Esophagus muscularis mucosa (tissue), 4 donors: Measurements from ENCODE around the gene D2HGDH. TPM values are rescaled to one million over a fixed set of nuclear protein-coding genes. Genes with fewer than 3 reads are reported as not detected.

Experiments used
- DNase-seq: peaks from one replicate; pipeline ENCODE4 v3.0.0-alpha.2; 2017; ENCODE audit errors: extremely low spot score
- H3K27ac ChIP-seq, 4 donors: fragments of 200-600 bp; sonication (generic); replicated peaks in 1 of 4; 1 replicate in 3 of 4; 2 replicates in 1 of 4; pipeline ENCODE4 v1.5.1; 2016 to 2019; ENCODE audit warnings: mild to moderate bottlenecking in 1 of 4
- H3K27me3 ChIP-seq, 4 donors: fragments of 200-600 bp; sonication (generic); one replicate each; pipeline versions ENCODE4 v1.5.1 to v1.6.0; 2016 to 2019
- H3K36me3 ChIP-seq, 4 donors: fragments of 200-600 bp; sonication (generic); one replicate each; pipeline ENCODE4 v1.5.1; 2016 to 2019
- H3K4me1 ChIP-seq, 4 donors: fragments of 200-600 bp; sonication (generic); one replicate each; pipeline ENCODE4 v1.5.1; 2016 to 2019
- H3K4me3 ChIP-seq, 4 donors: fragments of 200-600 bp; sonication (generic); 1 replicate in 2 of 4; 2 replicates in 2 of 4; pipeline ENCODE4 v1.5.1; 2016 to 2019; ENCODE audit warnings: mild to moderate bottlenecking in 4 of 4, moderate library complexity in 1 of 4
- H3K9me3 ChIP-seq, 4 donors: fragments of 200-600 bp; sonication (generic); 1 replicate in 3 of 4; 2 replicates in 1 of 4; pipeline ENCODE4 v1.5.1; 2016 to 2019
- EP300 ChIP-seq: sonication (generic); formaldehyde crosslinking; IDR thresholded peaks from one replicate; pipeline ENCODE4 v1.6.1; 2017; ENCODE audit warnings: antibody characterized with exemption
- POLR2A ChIP-seq: fragments of 450-650 bp; IDR thresholded peaks from one replicate; pipeline ENCODE4 v1.6.1; 2017; ENCODE audit warnings: antibody characterized with exemption, moderate library complexity, mild to moderate bottlenecking, low read depth
- POLR2AphosphoS5 ChIP-seq, 2 donors: sonication (generic); formaldehyde crosslinking; IDR thresholded peaks; one replicate each; pipeline ENCODE4 v1.6.1; 2017; ENCODE audit warnings: antibody characterized with exemption in 2 of 2
- WGBS: methylation state at CpG from one replicate; pipeline ENCODE4 v1.1.5; 2018; 5-methylcytosine and 5-hydroxymethylcytosine counted together
- intact Hi-C: fragments of 100-400 bp; cut with DNase I; formaldehyde crosslinking; loops from one replicate; pipeline ENCODE4 v1.15.1; 2023
- total RNA-seq, 4 donors: library from RNA; depleted of rRNA; stranded (reverse); fragments of >200 nt; gene quantifications; one replicate each; pipeline versions ENCODE4 v1.1.0 to v1.2.1, GENCODE V29; 2016
- TF ChIP-seq, protein P1 (sequence below), 3 experiments: fragments of 200-600 bp in 2 of 3; fragments of 450-650 bp in 1 of 3; sonication (generic) in 2 of 3; IDR thresholded peaks; one replicate each; pipeline ENCODE4 v1.5.1; 2017 to 2019; ENCODE audit warnings: antibody characterized with exemption in 3 of 3, mild to moderate bottlenecking in 2 of 3, moderate library complexity in 1 of 3

Gene D2HGDH
- total RNA-seq, 4 donors from 2014 or later: 10.9 to 16.3 (median 11.9) TPM

DNA sequence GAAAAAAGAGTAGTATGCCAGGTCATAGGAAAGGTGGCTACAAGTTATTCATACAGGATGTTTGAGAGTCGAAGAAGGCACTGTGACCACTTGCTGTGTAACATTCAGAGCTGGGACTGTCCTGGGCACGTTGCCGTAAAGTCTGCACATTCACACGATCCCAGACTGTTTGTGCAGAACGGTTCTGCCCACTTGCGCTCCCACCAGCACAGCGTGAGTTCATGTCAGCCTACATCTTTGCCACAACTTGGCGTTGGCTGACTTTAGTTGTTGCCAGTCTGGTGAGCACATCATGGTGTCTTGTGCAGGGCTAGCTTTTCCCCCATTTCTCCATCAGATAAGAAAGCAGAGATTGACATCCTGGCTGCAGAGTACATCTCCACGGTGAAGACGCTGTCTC lies 25.6 kb upstream of the D2HGDH start:
- WGBS: 89% methylated on average over 10 of the region's 10 CpGs
- no peak overlapping the region for H3K4me3 ChIP-seq
- peaks cover 0 to 4% (median 1%) of the 10 kb centered on the region in 4 donors for H3K4me1 ChIP-seq
- no peaks in the 10 kb centered on the region for H3K9me3 ChIP-seq
- TF ChIP-seq POLR2A (no peak), POLR2AphosphoS5 (IDR thresholded peaks at IDR 0.05) (no peak), EP300 (no peak)
- TF ChIP-seq, protein P1, sequence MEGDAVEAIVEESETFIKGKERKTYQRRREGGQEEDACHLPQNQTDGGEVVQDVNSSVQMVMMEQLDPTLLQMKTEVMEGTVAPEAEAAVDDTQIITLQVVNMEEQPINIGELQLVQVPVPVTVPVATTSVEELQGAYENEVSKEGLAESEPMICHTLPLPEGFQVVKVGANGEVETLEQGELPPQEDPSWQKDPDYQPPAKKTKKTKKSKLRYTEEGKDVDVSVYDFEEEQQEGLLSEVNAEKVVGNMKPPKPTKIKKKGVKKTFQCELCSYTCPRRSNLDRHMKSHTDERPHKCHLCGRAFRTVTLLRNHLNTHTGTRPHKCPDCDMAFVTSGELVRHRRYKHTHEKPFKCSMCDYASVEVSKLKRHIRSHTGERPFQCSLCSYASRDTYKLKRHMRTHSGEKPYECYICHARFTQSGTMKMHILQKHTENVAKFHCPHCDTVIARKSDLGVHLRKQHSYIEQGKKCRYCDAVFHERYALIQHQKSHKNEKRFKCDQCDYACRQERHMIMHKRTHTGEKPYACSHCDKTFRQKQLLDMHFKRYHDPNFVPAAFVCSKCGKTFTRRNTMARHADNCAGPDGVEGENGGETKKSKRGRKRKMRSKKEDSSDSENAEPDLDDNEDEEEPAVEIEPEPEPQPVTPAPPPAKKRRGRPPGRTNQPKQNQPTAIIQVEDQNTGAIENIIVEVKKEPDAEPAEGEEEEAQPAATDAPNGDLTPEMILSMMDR (IDR thresholded peaks at IDR 0.05): no peak
- H3K36me3 ChIP-seq: peaks cover 63 to 98% (median 91%) of the 10 kb centered on the region in 4 donors
- intact Hi-C loops: loop anchor here (10.0 kb wide), 1 partner anchor 354 kb away; the partner anchor contains the start of gene FARP2
- no peak overlapping the region for H3K27ac ChIP-seq
- DNase-seq: no peak
- H3K27me3 ChIP-seq: no peaks in the 10 kb centered on the region

- H3K27me3 ChIP-seq: no peaks in the 10 kb centered on the region
- intact Hi-C loops: no loop called here
- DNase-seq: no peak
- no peak overlapping the region for H3K27ac ChIP-seq
- H3K4me3 ChIP-seq: no peak overlapping the region
- TF ChIP-seq, protein P1 (IDR thresholded peaks at IDR 0.05): no peak
- TF ChIP-seq POLR2A (no peak), EP300 (no peak), POLR2AphosphoS5 (IDR thresholded peaks at IDR 0.05) (no peak)
- no peaks in the 10 kb centered on the region for H3K9me3 ChIP-seq
- no peaks in the 10 kb centered on the region for H3K4me1 ChIP-seq
- 94% methylated on average over 12 of the region's 16 CpGs for WGBS
- H3K36me3 ChIP-seq: peaks cover 45 to 93% (median 75%) of the 10 kb centered on the region in 4 donors
These were observed 15.3 kb upstream of the D2HGDH start for GRCh38 chr2:241719093-241719492.

- H3K27me3 ChIP-seq: no peaks in the 10 kb centered on the region
- no peak for TF ChIP-seq POLR2AphosphoS5 (IDR thresholded peaks at IDR 0.05)
- TF ChIP-seq EP300: no peak
- intact Hi-C loops: no loop called here
- H3K27ac ChIP-seq: no peak overlapping the region
- no peaks in the 10 kb centered on the region for H3K4me1 ChIP-seq
- H3K9me3 ChIP-seq: no peaks in the 10 kb centered on the region
- H3K36me3 ChIP-seq: peaks cover 39 to 93% (median 76%) of the 10 kb centered on the region in 4 donors
- no peak for DNase-seq
- no peak overlapping the region for H3K4me3 ChIP-seq
- WGBS: 88% methylated on average over 8 of the region's 19 CpGs
These were observed 14.3 kb upstream of the D2HGDH start for GRCh38 chr2:241720099-241720498.

- no peaks in the 10 kb centered on the region for H3K27me3 ChIP-seq
- H3K27ac ChIP-seq: no peak overlapping the region
- H3K9me3 ChIP-seq: no peaks in the 10 kb centered on the region
- H3K4me3 ChIP-seq: no peak overlapping the region
- intact Hi-C loops: no loop called here
- H3K36me3 ChIP-seq: peaks cover 39 to 96% (median 79%) of the 10 kb centered on the region in 4 donors
- TF ChIP-seq, protein P1 (IDR thresholded peaks at IDR 0.05): no peak
- TF ChIP-seq EP300 (no peak), POLR2A (no peak)
- no peak for DNase-seq
- WGBS: no CpG with 5 or more reads among the region's 15 CpGs
- H3K4me1 ChIP-seq: no peaks in the 10 kb centered on the region
These were observed 13.9 kb upstream of the D2HGDH start for GRCh38 chr2:241720560-241720959.

DNA sequence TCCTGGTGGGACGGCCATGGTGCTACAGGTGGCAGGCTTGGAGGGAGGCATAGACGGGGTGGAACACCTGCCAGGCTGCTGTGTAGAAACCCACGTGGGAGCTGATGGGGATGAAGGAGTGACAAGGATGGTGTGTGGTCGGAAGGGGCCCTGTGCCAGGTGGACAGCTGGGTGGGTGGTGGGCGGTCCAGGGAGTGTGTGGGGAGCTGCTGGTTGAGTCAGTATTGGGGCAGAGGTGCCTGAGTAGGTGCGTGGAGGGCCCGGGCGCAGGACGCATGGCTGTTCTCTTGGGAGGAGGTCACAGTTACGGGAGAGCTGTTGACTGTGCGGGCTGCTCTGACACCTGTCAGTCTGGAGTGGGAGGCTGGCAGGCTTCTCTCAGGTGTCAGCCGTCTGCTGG lies 12.6 kb upstream of the D2HGDH start:
- Histone ChIP-seq H3K4me3 (no peak overlapping the region), H3K4me1 (no peaks in the 10 kb centered on the region), H3K9me3 (no peaks in the 10 kb centered on the region), H3K36me3 (peaks cover 39 to 94% (median 70%) of the 10 kb centered on the region in 4 donors), H3K27ac (no peak overlapping the region), H3K27me3 (no peaks in the 10 kb centered on the region)
- no peak for DNase-seq
- 91% methylated on average over 12 of the region's 12 CpGs for WGBS
- TF ChIP-seq POLR2AphosphoS5 (IDR thresholded peaks at IDR 0.05) (no peak), POLR2A (no peak), EP300 (no peak)
- TF ChIP-seq, protein P1 (IDR thresholded peaks at IDR 0.05): no peak
- intact Hi-C loops: no loop called here
